ENCODE data around the gene PPP1R14B. TPM values are rescaled to one million over a fixed set of nuclear protein-coding genes. Genes with fewer than 3 reads are reported as not detected.
A peak's percentile ranks its signal among the peaks of the same experiment; 100 is the strongest.

PPP1R14B gene
- total RNA-seq, 2 experiments from 2014 or later: 142 to 177 TPM

- H3K4me3 Mint-ChIP-seq: no peak overlapping the region
- ATAC-seq (no peak), DNase-seq (no peak)
- H3K9me3 Mint-ChIP-seq (ENCODE audit: low read depth): no peaks in the 10 kb centered on the region
- H3K36me3 Mint-ChIP-seq: peaks cover 41% of the 10 kb centered on the region
- no peaks in the 10 kb centered on the region for H3K27me3 Mint-ChIP-seq
- H3K4me1 Mint-ChIP-seq: peaks cover 24% of the 10 kb centered on the region
- H3K27ac Mint-ChIP-seq: no peak overlapping the region
- CTCF ChIA-PET: interaction anchor here (1.1 to 3.6 kb wide), 2 partner anchors 34 to 93 kb away, joined by 3 to 12 read pairs; no protein-coding TSS in a partner anchor
Observed at GRCh38 chr11:64211181-64211872, 35.4 kb downstream of the PPP1R14B start.

- peaks cover 31% of the 10 kb centered on the region for H3K4me1 Mint-ChIP-seq
- peaks cover 42% of the 10 kb centered on the region for H3K36me3 Mint-ChIP-seq
- no peaks in the 10 kb centered on the region for H3K27me3 Mint-ChIP-seq
- CTCF ChIA-PET: interaction anchor here (1.1 to 4.3 kb wide), 4 partner anchors 16 to 93 kb away, joined by 3 to 36 read pairs (median 8); partner anchors contain the start of genes NUDT22 and TRPT1
- H3K4me3 Mint-ChIP-seq: no peak overlapping the region
- DNase-seq (no peak), ATAC-seq (no peak)
- H3K27ac Mint-ChIP-seq: peak overlapping the region; percentile 41
- no peaks in the 10 kb centered on the region for H3K9me3 Mint-ChIP-seq (ENCODE audit: low read depth)
Observed at GRCh38 chr11:64210301-64211020, 36.3 kb downstream of the PPP1R14B start.

- Mint-ChIP-seq H3K36me3 (peaks cover 38% of the 10 kb centered on the region), H3K27ac (peak overlapping the region; percentile 41), H3K9me3 (ENCODE audit: low read depth) (no peaks in the 10 kb centered on the region), H3K4me3 (no peak overlapping the region), H3K4me1 (peaks cover 33% of the 10 kb centered on the region), H3K27me3 (no peaks in the 10 kb centered on the region)
- CTCF ChIA-PET: interaction anchor here (4.3 kb wide), 1 partner anchor 17 kb away, joined by 36 read pairs; the partner anchor contains the start of genes NUDT22 and TRPT1
- DNase-seq (no peak), ATAC-seq (no peak)
Observed at GRCh38 chr11:64209563-64209843, 37.2 kb downstream of the PPP1R14B start.

GRCh38 chr11:64208796-64209562 lies 37.8 kb downstream of the PPP1R14B start:
- H3K4me3 Mint-ChIP-seq: peak overlapping the region; percentile 35
- CTCF ChIA-PET: interaction anchor here (1.2 to 9.4 kb wide), 5 partner anchors 17 to 123 kb away, joined by 3 to 169 read pairs (median 18); partner anchors contain the start of genes CATSPERZ, DNAJC4, ESRRA and NUDT22
- H3K9me3 Mint-ChIP-seq (ENCODE audit: low read depth): no peaks in the 10 kb centered on the region
- no peak for ATAC-seq
- H3K36me3 Mint-ChIP-seq: peaks cover 42% of the 10 kb centered on the region
- DNase-seq: no peak
- peak overlapping the region; percentile 96 for H3K27ac Mint-ChIP-seq
- H3K27me3 Mint-ChIP-seq: no peaks in the 10 kb centered on the region
- H3K4me1 Mint-ChIP-seq: peaks cover 38% of the 10 kb centered on the region

- no peaks in the 10 kb centered on the region for H3K9me3 Mint-ChIP-seq (ENCODE audit: low read depth)
- H3K36me3 Mint-ChIP-seq: peaks cover 45% of the 10 kb centered on the region
- H3K27ac Mint-ChIP-seq: peak overlapping the region; percentile 96
- DNase-seq (no peak), ATAC-seq (no peak)
- H3K27me3 Mint-ChIP-seq: no peaks in the 10 kb centered on the region
- H3K4me1 Mint-ChIP-seq: peaks cover 42% of the 10 kb centered on the region
- peak overlapping the region; percentile 92 for H3K4me3 Mint-ChIP-seq
- CTCF ChIA-PET: interaction anchor here (0.6 to 9.6 kb wide), 14 partner anchors 18 to 386 kb away, joined by 3 to 169 read pairs (median 15); partner anchors contain the start of genes BAD, CATSPERZ, DNAJC4 and ESRRA
Observed at GRCh38 chr11:64208086-64208795, 38.5 kb downstream of the PPP1R14B start.

GRCh38 chr11:64207256-64208085 lies 39.3 kb downstream of the PPP1R14B start:
- Mint-ChIP-seq H3K27me3 (no peaks in the 10 kb centered on the region), H3K27ac (peak overlapping the region; percentile 96), H3K4me3 (peak overlapping the region; percentile 92), H3K36me3 (peaks cover 49% of the 10 kb centered on the region), H3K9me3 (ENCODE audit: low read depth) (no peaks in the 10 kb centered on the region), H3K4me1 (peaks cover 43% of the 10 kb centered on the region)
- ATAC-seq (peak; percentile 77), DNase-seq (peak; percentile 95)
- CTCF ChIA-PET: interaction anchor here (0.6 to 9.6 kb wide), 23 partner anchors 10 to 386 kb away, joined by 3 to 169 read pairs (median 6); partner anchors contain the start of genes BAD, CATSPERZ, DNAJC4 and ESRRA

GRCh38 chr11:64206457-64207255 lies 40.1 kb downstream of the PPP1R14B start, which contains the start of gene FERMT3:
FERMT3 (plus strand) TSS chr11:64206721; CDS start chr11:64207365, 644 bp downstream.
- CTCF ChIA-PET: interaction anchor here (0.8 to 9.6 kb wide), 20 partner anchors 11 to 368 kb away, joined by 3 to 169 read pairs (median 11); partner anchors contain the start of genes BAD, CATSPERZ, DNAJC4 and ESRRA
- Mint-ChIP-seq H3K9me3 (ENCODE audit: low read depth) (no peaks in the 10 kb centered on the region), H3K4me3 (peak within 1 kb of the TSS; percentile 92)

GRCh38 chr11:64204464-64204989 lies 42.2 kb downstream of the PPP1R14B start:
- H3K4me1 Mint-ChIP-seq: peaks cover 45% of the 10 kb centered on the region
- ATAC-seq: peak; percentile 30
- peak overlapping the region; percentile 45 for H3K4me3 Mint-ChIP-seq
- H3K36me3 Mint-ChIP-seq: peaks cover 60% of the 10 kb centered on the region
- no peaks in the 10 kb centered on the region for H3K27me3 Mint-ChIP-seq
- no peaks in the 10 kb centered on the region for H3K9me3 Mint-ChIP-seq (ENCODE audit: low read depth)
- DNase-seq: peak; percentile 86
- H3K27ac Mint-ChIP-seq: peak overlapping the region; percentile 78
- CTCF ChIA-PET: interaction anchor here (0.6 to 9.6 kb wide), 29 partner anchors 9 to 245 kb away, joined by 3 to 169 read pairs (median 5); partner anchors contain the start of genes BAD, CATSPERZ, DNAJC4 and ESRRA

More at GRCh38 chr11:64206457-64207255, 40.1 kb downstream of the PPP1R14B start, which contains the start of gene FERMT3:
- Mint-ChIP-seq H3K4me1 (peaks cover 42% of the 10 kb centered on the region), H3K36me3 (peaks cover 50% of the 10 kb centered on the region), H3K27ac (peak within 1 kb of the TSS; percentile 96), H3K27me3 (no peaks in the 10 kb centered on the region)
- peak; percentile 69 for ATAC-seq
- peak; percentile 89 for DNase-seq

- CTCF ChIA-PET: interaction anchor here (0.6 to 9.6 kb wide), 27 partner anchors 9 to 245 kb away, joined by 3 to 169 read pairs (median 5); partner anchors contain the start of genes BAD, CATSPERZ, DNAJC4 and ESRRA
- Mint-ChIP-seq H3K4me1 (peaks cover 42% of the 10 kb centered on the region), H3K4me3 (no peak overlapping the region), H3K9me3 (ENCODE audit: low read depth) (no peaks in the 10 kb centered on the region), H3K27me3 (no peaks in the 10 kb centered on the region), H3K36me3 (peaks cover 58% of the 10 kb centered on the region), H3K27ac (no peak overlapping the region)
- DNase-seq (no peak), ATAC-seq (no peak)
Observed at GRCh38 chr11:64204080-64204440, 42.7 kb downstream of the PPP1R14B start.

- H3K27ac Mint-ChIP-seq: no peak overlapping the region
- peaks cover 37% of the 10 kb centered on the region for H3K4me1 Mint-ChIP-seq
- peaks cover 59% of the 10 kb centered on the region for H3K36me3 Mint-ChIP-seq
- H3K9me3 Mint-ChIP-seq (ENCODE audit: low read depth): no peaks in the 10 kb centered on the region
- ATAC-seq (no peak), DNase-seq (no peak)
- H3K4me3 Mint-ChIP-seq: no peak overlapping the region
- CTCF ChIA-PET: interaction anchor here (1.0 to 9.6 kb wide), 8 partner anchors 15 to 114 kb away, joined by 5 to 169 read pairs (median 22); partner anchors contain the start of genes CATSPERZ, DNAJC4, ESRRA and NUDT22
- H3K27me3 Mint-ChIP-seq: no peaks in the 10 kb centered on the region
Observed at GRCh38 chr11:64203421-64204079, 43.2 kb downstream of the PPP1R14B start.

Data from activated CD8-positive, alpha-beta memory T cell treated with anti-CD3 and anti-CD28 coated beads, Interleukin-2, amount 10 ng/mL, durations not matched to agents 7 days and 5 days (primary cell).